ENCODE results near the gene AKR7A2. TPM values are rescaled to one million over a fixed set of nuclear protein-coding genes. Genes with fewer than 3 reads are reported as not detected.
"Not testable (repeated sequence)": the region's sequence is repeated elsewhere in the genome, so short reads cannot be mapped to it uniquely, and the experiment has no call there.

AKR7A2 gene
- total and polyA plus RNA-seq, 8 donors = 18.7 to 108 (median 48.6) TPM; not detected in 1

DNA sequence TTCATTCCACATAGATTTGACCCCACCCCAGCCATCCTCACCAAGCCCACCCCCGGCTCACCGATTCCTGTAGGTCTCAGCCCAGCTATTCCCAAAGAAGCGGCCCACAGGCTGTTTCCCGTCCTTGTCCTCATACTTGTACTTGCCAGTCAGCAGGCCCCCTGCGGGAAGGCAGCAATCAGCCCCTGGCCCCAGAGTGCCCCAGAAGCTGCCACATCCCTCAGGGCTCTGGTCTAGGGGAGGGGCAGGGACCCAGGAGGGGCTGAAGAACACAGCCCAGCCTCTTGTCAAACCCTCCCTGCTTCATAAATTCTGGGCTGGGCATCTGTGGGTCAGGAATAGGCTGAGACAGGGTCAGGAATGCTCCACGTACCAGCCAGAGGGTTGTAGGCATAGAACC lies 5.0 kb downstream of the AKR7A2 start:
- WGBS, 5 donors = 83 to 99% (median 96%) methylated on average over 6 of the region's 6 CpGs
- Histone ChIP-seq H3K4me1 (peaks cover 9 to 32% (median 21%) of the 10 kb centered on the region in 4 donors), H3K4me3 (no peak overlapping the region), H3K27me3 (no peaks in the 10 kb centered on the region), H3K36me3 (peaks cover 46 to 66% (median 64%) of the 10 kb centered on the region in 4 donors), H3K9me3 (no peaks in the 10 kb centered on the region), H3K27ac (no peak overlapping the region)
- intact Hi-C loops (cut with DNase I; ENCODE audit: low total_unique reads) = no loop called here
- no peak for DNase-seq
- no peak for TF ChIP-seq POLR2A (IDR thresholded peaks at IDR 0.05)
- no peak for TF ChIP-seq EP300 (IDR thresholded peaks at IDR 0.05)
- TF ChIP-seq POLR2AphosphoS5 (IDR thresholded peaks at IDR 0.05) = no peak

DNA sequence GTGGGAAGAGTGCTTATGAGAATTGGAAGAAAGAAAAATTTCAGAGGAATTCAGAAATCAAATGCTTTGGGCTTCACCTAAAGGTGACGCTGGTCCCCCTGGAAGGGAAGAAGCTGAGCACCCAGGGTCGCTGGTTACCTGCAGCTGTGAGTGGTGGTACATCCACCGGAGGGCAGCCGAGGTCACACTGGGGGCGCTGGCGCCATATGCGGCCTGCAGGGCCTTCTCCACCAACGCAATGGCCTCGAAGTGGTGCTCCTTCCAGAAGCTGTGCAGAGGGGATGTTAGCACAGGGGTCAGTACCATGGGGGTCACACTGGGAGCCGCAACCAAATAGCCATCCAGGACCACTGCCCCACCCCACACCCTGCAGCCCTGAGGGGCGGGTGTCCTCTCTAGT lies 6.1 kb downstream of the AKR7A2 start:
- Histone ChIP-seq H3K9me3 (no peaks in the 10 kb centered on the region), H3K27ac (no peak overlapping the region), H3K4me1 (peaks cover 4 to 24% (median 12%) of the 10 kb centered on the region in 4 donors), H3K27me3 (no peaks in the 10 kb centered on the region), H3K36me3 (peaks cover 46 to 69% (median 67%) of the 10 kb centered on the region in 4 donors), H3K4me3 (no peak overlapping the region)
- TF ChIP-seq, protein P1, sequence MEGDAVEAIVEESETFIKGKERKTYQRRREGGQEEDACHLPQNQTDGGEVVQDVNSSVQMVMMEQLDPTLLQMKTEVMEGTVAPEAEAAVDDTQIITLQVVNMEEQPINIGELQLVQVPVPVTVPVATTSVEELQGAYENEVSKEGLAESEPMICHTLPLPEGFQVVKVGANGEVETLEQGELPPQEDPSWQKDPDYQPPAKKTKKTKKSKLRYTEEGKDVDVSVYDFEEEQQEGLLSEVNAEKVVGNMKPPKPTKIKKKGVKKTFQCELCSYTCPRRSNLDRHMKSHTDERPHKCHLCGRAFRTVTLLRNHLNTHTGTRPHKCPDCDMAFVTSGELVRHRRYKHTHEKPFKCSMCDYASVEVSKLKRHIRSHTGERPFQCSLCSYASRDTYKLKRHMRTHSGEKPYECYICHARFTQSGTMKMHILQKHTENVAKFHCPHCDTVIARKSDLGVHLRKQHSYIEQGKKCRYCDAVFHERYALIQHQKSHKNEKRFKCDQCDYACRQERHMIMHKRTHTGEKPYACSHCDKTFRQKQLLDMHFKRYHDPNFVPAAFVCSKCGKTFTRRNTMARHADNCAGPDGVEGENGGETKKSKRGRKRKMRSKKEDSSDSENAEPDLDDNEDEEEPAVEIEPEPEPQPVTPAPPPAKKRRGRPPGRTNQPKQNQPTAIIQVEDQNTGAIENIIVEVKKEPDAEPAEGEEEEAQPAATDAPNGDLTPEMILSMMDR (IDR thresholded peaks at IDR 0.05) = no peak
- TF ChIP-seq POLR2AphosphoS5 (IDR thresholded peaks at IDR 0.05) = no peak
- TF ChIP-seq EP300 (IDR thresholded peaks at IDR 0.05) = no peak
- TF ChIP-seq POLR2A (IDR thresholded peaks at IDR 0.05) = no peak
- no peak for DNase-seq
- WGBS, 5 donors = 86 to 96% (median 92%) methylated on average over 9 to 11 of the region's 11 CpGs
- intact Hi-C loops (cut with DNase I; ENCODE audit: low total_unique reads) = no loop called here

DNA sequence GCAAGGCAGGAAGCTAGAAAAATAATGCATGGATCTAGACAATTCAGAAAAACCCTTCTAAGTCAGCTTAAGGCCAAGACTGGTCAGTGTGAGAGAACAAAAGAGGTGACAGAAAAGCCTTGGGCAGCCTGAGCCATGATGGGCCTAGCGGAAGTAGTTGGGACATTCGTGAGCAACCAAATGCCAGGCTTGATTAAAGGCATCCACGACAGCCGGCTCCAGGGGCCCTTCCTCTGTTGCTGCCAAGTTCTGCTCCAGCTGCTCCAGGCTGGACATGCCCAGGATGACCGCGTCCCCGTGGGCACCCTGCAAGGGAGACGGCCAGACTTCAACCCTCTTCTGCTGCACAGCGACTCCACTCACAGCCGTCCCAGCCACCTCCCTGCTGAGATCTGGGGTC lies 7.9 kb downstream of the AKR7A2 start:
- H3K36me3 ChIP-seq = peaks cover 46 to 73% (median 69%) of the 10 kb centered on the region in 4 donors
- H3K4me1 ChIP-seq; intact Hi-C loops (cut with DNase I; ENCODE audit: low total_unique reads); H3K4me3 ChIP-seq; H3K27me3 ChIP-seq; DNase-seq; H3K9me3 ChIP-seq; H3K27ac ChIP-seq: not testable (repeated sequence)
- WGBS, 5 donors = 95 to 98% (median 97%) methylated on average over 9 to 10 of the region's 10 CpGs

DNA sequence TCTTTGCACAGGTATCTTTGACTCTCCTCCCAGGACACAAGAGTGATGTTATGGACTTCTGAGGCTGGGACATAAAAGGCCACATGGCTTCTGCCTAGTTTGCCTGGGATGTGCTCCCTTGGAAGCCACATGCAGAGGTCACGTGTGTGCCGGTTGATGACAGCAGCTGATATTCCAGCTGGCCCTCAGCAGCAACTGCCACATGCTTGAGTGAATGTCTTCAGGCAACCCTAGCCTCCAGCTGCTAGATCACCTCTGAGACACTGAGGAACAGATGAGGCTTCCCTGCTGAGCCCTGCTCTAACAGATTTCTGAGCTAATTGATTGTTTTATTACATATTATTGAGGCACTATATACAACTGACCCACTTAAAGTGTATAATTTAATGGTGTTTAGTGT lies 11.7 kb downstream of the AKR7A2 start:
- Histone ChIP-seq H3K9me3 (peaks cover 0 to 7% (median 4%) of the 10 kb centered on the region in 4 donors), H3K4me3 (no peak overlapping the region), H3K27me3 (no peaks in the 10 kb centered on the region), H3K27ac (no peak overlapping the region), H3K4me1 (no peaks in the 10 kb centered on the region), H3K36me3 (peaks cover 16 to 43% (median 35%) of the 10 kb centered on the region in 4 donors)
- WGBS, 5 donors = 77 to 95% (median 93%) methylated on average over 2 of the region's 2 CpGs
- TF ChIP-seq POLR2AphosphoS5 (IDR thresholded peaks at IDR 0.05) (no peak), POLR2A (IDR thresholded peaks at IDR 0.05) (no peak), EP300 (IDR thresholded peaks at IDR 0.05) (no peak)
- TF ChIP-seq, protein P1 (IDR thresholded peaks at IDR 0.05) = no peak
- intact Hi-C loops (cut with DNase I; ENCODE audit: low total_unique reads) = no loop called here
- DNase-seq = no peak

DNA sequence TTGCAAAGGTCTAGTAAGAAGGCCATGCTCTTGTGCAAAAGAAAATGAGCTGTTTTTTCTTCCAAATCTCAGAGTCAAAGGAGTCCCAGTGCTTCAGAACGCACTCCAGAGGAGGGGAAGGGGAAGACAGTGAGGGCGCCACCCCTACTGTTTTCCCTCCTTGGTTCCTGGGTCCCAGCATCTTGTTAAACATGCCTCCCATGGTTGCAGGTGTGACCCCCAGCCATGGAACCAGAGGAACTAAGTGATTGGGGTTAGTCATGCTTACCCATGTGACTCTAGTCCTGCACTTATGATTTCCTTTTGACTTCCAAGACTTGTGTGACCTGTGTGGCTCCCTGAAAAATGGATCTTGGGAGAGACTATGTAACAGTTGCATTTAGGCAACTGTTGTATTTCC lies 17.3 kb downstream of the AKR7A2 start:
- no peak for DNase-seq
- 81 to 100% (median 96%) methylated on average over 2 of the region's 2 CpGs for WGBS, 5 donors

More for the DNA sequence above, 17.3 kb downstream of the AKR7A2 start:
- peaks cover 0 to 3% (median 0%) of the 10 kb centered on the region in 4 donors for H3K4me1 ChIP-seq
- H3K36me3 ChIP-seq = peaks cover 0 to 20% (median 0%) of the 10 kb centered on the region in 4 donors
- no peak overlapping the region for H3K4me3 ChIP-seq
- TF ChIP-seq POLR2AphosphoS5 (IDR thresholded peaks at IDR 0.05) = no peak
- no peak for TF ChIP-seq EP300 (IDR thresholded peaks at IDR 0.05)
- TF ChIP-seq POLR2A (IDR thresholded peaks at IDR 0.05) = no peak
- TF ChIP-seq, protein P1 (IDR thresholded peaks at IDR 0.05) = no peak
- intact Hi-C loops (cut with DNase I; ENCODE audit: low total_unique reads) = no loop called here
- no peak overlapping the region for H3K27ac ChIP-seq
- H3K9me3 ChIP-seq = peaks cover 0 to 25% (median 19%) of the 10 kb centered on the region in 4 donors
- H3K27me3 ChIP-seq = no peaks in the 10 kb centered on the region
